WTC11 (cell line): Measurements from ENCODE around the gene GAB1. TPM values are rescaled to one million over a fixed set of nuclear protein-coding genes. Genes with fewer than 3 reads are reported as not detected.

Source experiments
- ATAC-seq: fragments of 200-7000 bp; cut with Tn5 transposase; 2 replicates; pipeline ENCODE4 v1.10.0; 2021; ENCODE audit warnings: mild to moderate bottlenecking, moderate library complexity
- CTCF ChIA-PET: fragments of 300-600 bp; sonication (Branson Sonifier 250); formaldehyde crosslinking; loops from one replicate; lab custom pipeline; 2021; ENCODE audit warnings: antibody characterized with exemption; lab: Charles Lee
- POLR2A ChIA-PET: fragments of 350-600 bp; sonication (Branson Sonifier 250); formaldehyde crosslinking; loops from one replicate; lab custom pipeline; 2021; ENCODE audit warnings: antibody characterized with exemption; lab: Charles Lee
- DNase-seq: peaks from one replicate; pipeline ENCODE4 v3.0.0; 2021; ENCODE audit warnings: low spot score
- H3K27ac Mint-ChIP-seq: 2 replicates; pipeline ENCODE4 v1.8.0; 2021; ENCODE audit warnings: mixed read lengths
- H3K27me3 Mint-ChIP-seq: 2 replicates; pipeline ENCODE4 v1.8.0; 2021; ENCODE audit warnings: low read depth, mild to moderate bottlenecking, moderate library complexity, mixed read lengths
- H3K36me3 Mint-ChIP-seq: 2 replicates; pipeline ENCODE4 v1.8.0; 2021; ENCODE audit warnings: mixed read lengths
- H3K4me1 Mint-ChIP-seq: 2 replicates; pipeline ENCODE4 v1.8.0; 2022; ENCODE audit warnings: mixed read lengths
- H3K4me3 Mint-ChIP-seq: 2 replicates; pipeline ENCODE4 v1.8.0; 2021; ENCODE audit warnings: mild to moderate bottlenecking, moderate library complexity, mixed read lengths
- H3K9me3 Mint-ChIP-seq: 2 replicates; pipeline ENCODE4 v1.8.0; 2021; ENCODE audit warnings: mixed read lengths
- CREB1 ChIP-seq: sonication (generic); formaldehyde crosslinking; IDR thresholded peaks from 2 replicates; pipeline ENCODE4 v1.8.0; 2023; ENCODE audit warnings: mild to moderate bottlenecking, missing genetic modification reagents
- FOXJ3 ChIP-seq: sonication (generic); formaldehyde crosslinking; IDR thresholded peaks from 2 replicates; pipeline ENCODE4 v1.9.0; 2021; ENCODE audit warnings: missing genetic modification reagents, mild to moderate bottlenecking, borderline replicate concordance
- HMGA2 ChIP-seq: fragments of 250-450 bp; sonication (Bioruptor Pico); IDR thresholded peaks from 2 replicates; pipeline ENCODE4 v1.4.0; 2021; ENCODE audit warnings: mild to moderate bottlenecking, moderate library complexity
- JUN ChIP-seq: sonication (generic); formaldehyde crosslinking; IDR thresholded peaks from 2 replicates; pipeline ENCODE4 v1.8.0; 2023; ENCODE audit warnings: mild to moderate bottlenecking, missing genetic modification reagents
- KAT7 ChIP-seq: sonication (generic); formaldehyde crosslinking; IDR thresholded peaks from 2 replicates; pipeline ENCODE4 v1.8.1; 2023; ENCODE audit warnings: missing genetic modification reagents, mild to moderate bottlenecking, borderline replicate concordance
- NFE2L1 ChIP-seq: sonication (generic); formaldehyde crosslinking; IDR thresholded peaks from 2 replicates; pipeline ENCODE4 v1.8.1; 2023; ENCODE audit warnings: missing genetic modification reagents
- NFYB ChIP-seq: sonication (generic); formaldehyde crosslinking; conservative IDR thresholded peaks from 2 replicates; pipeline ENCODE4 v1.8.0; 2022; ENCODE audit warnings: low read depth, missing genetic modification reagents
- SP1 ChIP-seq: sonication (generic); formaldehyde crosslinking; conservative IDR thresholded peaks from 2 replicates; pipeline ENCODE4 v1.8.1; 2022; ENCODE audit warnings: missing genetic modification reagents
- ZNF263 ChIP-seq: sonication (generic); formaldehyde crosslinking; IDR thresholded peaks from 2 replicates; pipeline ENCODE4 v1.8.1; 2022; ENCODE audit warnings: low read depth, mild to moderate bottlenecking, moderate library complexity, missing genetic modification reagents
- total RNA-seq: library from RNA; stranded (reverse); gene quantifications from 3 replicates; pipeline ENCODE4 v1.2.3, GENCODE V29; 2021
- TF ChIP-seq, protein P1 (sequence below): sonication (generic); formaldehyde crosslinking; IDR thresholded peaks from 2 replicates; pipeline ENCODE4 v1.8.1; 2023; ENCODE audit warnings: mild to moderate bottlenecking, moderate library complexity, missing genetic modification reagents
- TF ChIP-seq, protein P2 (sequence below): sonication (generic); formaldehyde crosslinking; IDR thresholded peaks from 2 replicates; pipeline ENCODE4 v1.8.1; 2023; ENCODE audit warnings: mild to moderate bottlenecking, missing genetic modification reagents
- TF ChIP-seq, protein P3 (sequence below): sonication (generic); formaldehyde crosslinking; IDR thresholded peaks from 2 replicates; pipeline ENCODE4 v1.8.1; 2022; ENCODE audit warnings: missing genetic modification reagents, borderline replicate concordance
- TF ChIP-seq, protein P4 (sequence below): sonication (generic); formaldehyde crosslinking; IDR thresholded peaks from 2 replicates; pipeline ENCODE4 v1.8.1; 2022; ENCODE audit warnings: low read depth, mild to moderate bottlenecking, moderate library complexity, missing genetic modification reagents, borderline replicate concordance
- TF ChIP-seq, protein P5 (sequence below): sonication (generic); formaldehyde crosslinking; IDR thresholded peaks from 2 replicates; pipeline ENCODE4 v1.8.1; 2023; ENCODE audit warnings: mild to moderate bottlenecking, missing genetic modification reagents, moderate library complexity
- TF ChIP-seq, protein P6 (sequence below): fragments of 200-600 bp; IDR thresholded peaks from 2 replicates; pipeline ENCODE4 v1.8.0; 2022; ENCODE audit warnings: antibody characterized with exemption
- TF ChIP-seq, protein P7 (sequence below): sonication (generic); formaldehyde crosslinking; IDR thresholded peaks from 2 replicates; pipeline ENCODE4 v1.8.1; 2023; ENCODE audit warnings: mild to moderate bottlenecking, missing genetic modification reagents, borderline replicate concordance
- TF ChIP-seq, protein P8 (sequence below): fragments of 250-450 bp; sonication (Bioruptor Pico); IDR thresholded peaks from 2 replicates; pipeline ENCODE4 v2.1.2; 2022; ENCODE audit warnings: mild to moderate bottlenecking, moderate library complexity
- TF ChIP-seq, protein P9 (sequence below): sonication (generic); formaldehyde crosslinking; IDR thresholded peaks from 2 replicates; pipeline ENCODE4 v1.8.0; 2022; ENCODE audit warnings: mild to moderate bottlenecking, missing genetic modification reagents

Gene GAB1
- total RNA-seq, 1 experiment from 2014 or later, result 17.4 TPM

DNA sequence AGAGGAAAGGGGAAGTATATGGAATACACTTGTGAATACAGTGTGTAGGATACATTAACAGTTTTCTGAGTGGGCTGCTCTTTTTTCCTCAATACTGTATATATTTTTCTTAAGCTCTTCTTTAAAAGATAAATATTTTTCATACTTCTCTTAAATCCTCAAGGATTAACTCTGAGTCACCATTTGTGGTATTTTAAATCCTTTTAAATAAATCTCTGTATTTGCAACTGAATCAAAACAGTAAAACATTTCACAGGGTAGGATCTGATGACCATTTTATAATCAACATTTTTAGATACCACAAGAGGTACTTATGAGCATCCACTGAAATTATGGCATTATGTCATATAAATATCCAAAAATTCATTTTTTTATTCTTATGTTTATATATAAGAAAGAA is 87.6 kb downstream of the GAB1 start:
- ChIA-PET CTCF (no interaction called here), POLR2A (no interaction called here)
- Mint-ChIP-seq H3K36me3 (peaks cover 21% of the 10 kb centered on the region), H3K4me1 (peaks cover 8% of the 10 kb centered on the region), H3K4me3 (no peak overlapping the region), H3K27me3 (no peaks in the 10 kb centered on the region)
- no peak for DNase-seq
- TF ChIP-seq, protein P1, sequence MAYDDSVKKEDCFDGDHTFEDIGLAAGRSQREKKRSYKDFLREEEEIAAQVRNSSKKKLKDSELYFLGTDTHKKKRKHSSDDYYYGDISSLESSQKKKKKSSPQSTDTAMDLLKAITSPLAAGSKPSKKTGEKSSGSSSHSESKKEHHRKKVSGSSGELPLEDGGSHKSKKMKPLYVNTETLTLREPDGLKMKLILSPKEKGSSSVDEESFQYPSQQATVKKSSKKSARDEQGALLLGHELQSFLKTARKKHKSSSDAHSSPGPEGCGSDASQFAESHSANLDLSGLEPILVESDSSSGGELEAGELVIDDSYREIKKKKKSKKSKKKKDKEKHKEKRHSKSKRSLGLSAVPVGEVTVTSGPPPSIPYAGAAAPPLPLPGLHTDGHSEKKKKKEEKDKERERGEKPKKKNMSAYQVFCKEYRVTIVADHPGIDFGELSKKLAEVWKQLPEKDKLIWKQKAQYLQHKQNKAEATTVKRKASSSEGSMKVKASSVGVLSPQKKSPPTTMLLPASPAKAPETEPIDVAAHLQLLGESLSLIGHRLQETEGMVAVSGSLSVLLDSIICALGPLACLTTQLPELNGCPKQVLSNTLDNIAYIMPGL (CRISPR knock-in tag), result no peak
- TF ChIP-seq, all 79 proteins: peak for 0
- Mint-ChIP-seq H3K27ac (no peak overlapping the region), H3K9me3 (peaks cover 10% of the 10 kb centered on the region)
- no peak for ATAC-seq

DNA sequence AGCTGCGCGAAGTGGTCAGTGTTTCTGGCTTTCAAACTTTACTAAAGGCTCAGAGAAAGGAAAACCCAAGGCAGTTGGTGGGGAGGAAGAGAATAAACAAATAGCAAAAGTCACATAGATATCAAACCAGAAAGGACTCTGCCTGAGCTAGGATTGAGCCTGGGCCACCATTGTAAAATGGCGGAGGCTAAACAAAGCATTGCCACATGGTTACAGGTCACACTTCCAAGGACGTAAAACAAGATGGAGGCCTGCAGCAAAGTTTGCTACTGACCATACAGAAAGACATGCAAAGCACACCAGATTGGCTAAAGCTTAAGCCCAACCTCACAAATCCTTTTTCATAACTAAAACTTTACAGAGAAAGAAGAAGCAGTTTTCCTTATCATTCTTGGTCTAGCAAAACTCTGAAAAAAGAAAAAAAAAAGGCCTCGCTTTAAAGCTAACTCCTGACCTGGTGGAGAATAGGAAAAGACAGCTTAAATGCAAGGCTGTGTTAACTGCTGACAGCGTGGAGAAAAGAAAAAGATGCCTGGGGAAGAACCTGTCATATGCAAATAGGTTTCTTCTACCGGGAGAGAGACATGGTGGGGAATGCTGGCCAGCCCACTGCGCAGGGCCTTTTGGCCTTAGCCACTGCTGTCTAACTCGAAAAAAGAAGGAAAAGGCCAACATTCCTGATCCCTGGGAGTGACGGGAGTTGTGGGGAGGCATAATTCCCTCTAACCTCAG is 95.0 kb downstream of the GAB1 start:
- ChIA-PET CTCF (interaction anchor here (1.0 to 1.5 kb wide), 2 partner anchors 10 to 11 kb away, joined by 3 to 4 read pairs; no protein-coding TSS in a partner anchor), POLR2A (no interaction called here)
- Mint-ChIP-seq H3K4me1 (peaks cover 45% of the 10 kb centered on the region), H3K4me3 (no peak overlapping the region), H3K36me3 (peaks cover 45% of the 10 kb centered on the region), H3K27me3 (peaks cover 3% of the 10 kb centered on the region; the same call in 1 of the 2 replicates), H3K9me3 (peaks cover 34% of the 10 kb centered on the region), H3K27ac (peak overlapping the region; percentile 94)
- DNase-seq (peak; percentile 20), ATAC-seq (peak; percentile 93)
- TF ChIP-seq SP1 (CRISPR knock-in tag) (no peak), ZNF263 (CRISPR knock-in tag) (no peak), NFE2L1 (CRISPR knock-in tag) (no peak), HMGA2 (CRISPR knock-in tag) (no peak), KAT7 (CRISPR knock-in tag) (no peak), CREB1 (no peak), JUN (no peak), NFYB (CRISPR knock-in tag) (no peak), FOXJ3 (CRISPR knock-in tag) (no peak)
- TF ChIP-seq, protein P2, sequence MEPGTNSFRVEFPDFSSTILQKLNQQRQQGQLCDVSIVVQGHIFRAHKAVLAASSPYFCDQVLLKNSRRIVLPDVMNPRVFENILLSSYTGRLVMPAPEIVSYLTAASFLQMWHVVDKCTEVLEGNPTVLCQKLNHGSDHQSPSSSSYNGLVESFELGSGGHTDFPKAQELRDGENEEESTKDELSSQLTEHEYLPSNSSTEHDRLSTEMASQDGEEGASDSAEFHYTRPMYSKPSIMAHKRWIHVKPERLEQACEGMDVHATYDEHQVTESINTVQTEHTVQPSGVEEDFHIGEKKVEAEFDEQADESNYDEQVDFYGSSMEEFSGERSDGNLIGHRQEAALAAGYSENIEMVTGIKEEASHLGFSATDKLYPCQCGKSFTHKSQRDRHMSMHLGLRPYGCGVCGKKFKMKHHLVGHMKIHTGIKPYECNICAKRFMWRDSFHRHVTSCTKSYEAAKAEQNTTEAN (CRISPR knock-in tag), result no peak
- TF ChIP-seq, protein P3, sequence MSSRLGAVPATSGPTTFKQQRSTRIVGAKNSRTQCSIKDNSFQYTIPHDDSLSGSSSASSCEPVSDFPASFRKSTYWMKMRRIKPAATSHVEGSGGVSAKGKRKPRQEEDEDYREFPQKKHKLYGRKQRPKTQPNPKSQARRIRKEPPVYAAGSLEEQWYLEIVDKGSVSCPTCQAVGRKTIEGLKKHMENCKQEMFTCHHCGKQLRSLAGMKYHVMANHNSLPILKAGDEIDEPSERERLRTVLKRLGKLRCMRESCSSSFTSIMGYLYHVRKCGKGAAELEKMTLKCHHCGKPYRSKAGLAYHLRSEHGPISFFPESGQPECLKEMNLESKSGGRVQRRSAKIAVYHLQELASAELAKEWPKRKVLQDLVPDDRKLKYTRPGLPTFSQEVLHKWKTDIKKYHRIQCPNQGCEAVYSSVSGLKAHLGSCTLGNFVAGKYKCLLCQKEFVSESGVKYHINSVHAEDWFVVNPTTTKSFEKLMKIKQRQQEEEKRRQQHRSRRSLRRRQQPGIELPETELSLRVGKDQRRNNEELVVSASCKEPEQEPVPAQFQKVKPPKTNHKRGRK (CRISPR knock-in tag), result no peak
- TF ChIP-seq, protein P4, sequence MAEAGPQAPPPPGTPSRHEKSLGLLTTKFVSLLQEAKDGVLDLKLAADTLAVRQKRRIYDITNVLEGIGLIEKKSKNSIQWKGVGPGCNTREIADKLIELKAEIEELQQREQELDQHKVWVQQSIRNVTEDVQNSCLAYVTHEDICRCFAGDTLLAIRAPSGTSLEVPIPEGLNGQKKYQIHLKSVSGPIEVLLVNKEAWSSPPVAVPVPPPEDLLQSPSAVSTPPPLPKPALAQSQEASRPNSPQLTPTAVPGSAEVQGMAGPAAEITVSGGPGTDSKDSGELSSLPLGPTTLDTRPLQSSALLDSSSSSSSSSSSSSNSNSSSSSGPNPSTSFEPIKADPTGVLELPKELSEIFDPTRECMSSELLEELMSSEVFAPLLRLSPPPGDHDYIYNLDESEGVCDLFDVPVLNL (CRISPR knock-in tag), result no peak
- TF ChIP-seq, protein P5, sequence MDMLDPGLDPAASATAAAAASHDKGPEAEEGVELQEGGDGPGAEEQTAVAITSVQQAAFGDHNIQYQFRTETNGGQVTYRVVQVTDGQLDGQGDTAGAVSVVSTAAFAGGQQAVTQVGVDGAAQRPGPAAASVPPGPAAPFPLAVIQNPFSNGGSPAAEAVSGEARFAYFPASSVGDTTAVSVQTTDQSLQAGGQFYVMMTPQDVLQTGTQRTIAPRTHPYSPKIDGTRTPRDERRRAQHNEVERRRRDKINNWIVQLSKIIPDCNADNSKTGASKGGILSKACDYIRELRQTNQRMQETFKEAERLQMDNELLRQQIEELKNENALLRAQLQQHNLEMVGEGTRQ, result no peak
- TF ChIP-seq, protein P6, sequence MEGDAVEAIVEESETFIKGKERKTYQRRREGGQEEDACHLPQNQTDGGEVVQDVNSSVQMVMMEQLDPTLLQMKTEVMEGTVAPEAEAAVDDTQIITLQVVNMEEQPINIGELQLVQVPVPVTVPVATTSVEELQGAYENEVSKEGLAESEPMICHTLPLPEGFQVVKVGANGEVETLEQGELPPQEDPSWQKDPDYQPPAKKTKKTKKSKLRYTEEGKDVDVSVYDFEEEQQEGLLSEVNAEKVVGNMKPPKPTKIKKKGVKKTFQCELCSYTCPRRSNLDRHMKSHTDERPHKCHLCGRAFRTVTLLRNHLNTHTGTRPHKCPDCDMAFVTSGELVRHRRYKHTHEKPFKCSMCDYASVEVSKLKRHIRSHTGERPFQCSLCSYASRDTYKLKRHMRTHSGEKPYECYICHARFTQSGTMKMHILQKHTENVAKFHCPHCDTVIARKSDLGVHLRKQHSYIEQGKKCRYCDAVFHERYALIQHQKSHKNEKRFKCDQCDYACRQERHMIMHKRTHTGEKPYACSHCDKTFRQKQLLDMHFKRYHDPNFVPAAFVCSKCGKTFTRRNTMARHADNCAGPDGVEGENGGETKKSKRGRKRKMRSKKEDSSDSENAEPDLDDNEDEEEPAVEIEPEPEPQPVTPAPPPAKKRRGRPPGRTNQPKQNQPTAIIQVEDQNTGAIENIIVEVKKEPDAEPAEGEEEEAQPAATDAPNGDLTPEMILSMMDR, result no peak
- TF ChIP-seq, protein P7, sequence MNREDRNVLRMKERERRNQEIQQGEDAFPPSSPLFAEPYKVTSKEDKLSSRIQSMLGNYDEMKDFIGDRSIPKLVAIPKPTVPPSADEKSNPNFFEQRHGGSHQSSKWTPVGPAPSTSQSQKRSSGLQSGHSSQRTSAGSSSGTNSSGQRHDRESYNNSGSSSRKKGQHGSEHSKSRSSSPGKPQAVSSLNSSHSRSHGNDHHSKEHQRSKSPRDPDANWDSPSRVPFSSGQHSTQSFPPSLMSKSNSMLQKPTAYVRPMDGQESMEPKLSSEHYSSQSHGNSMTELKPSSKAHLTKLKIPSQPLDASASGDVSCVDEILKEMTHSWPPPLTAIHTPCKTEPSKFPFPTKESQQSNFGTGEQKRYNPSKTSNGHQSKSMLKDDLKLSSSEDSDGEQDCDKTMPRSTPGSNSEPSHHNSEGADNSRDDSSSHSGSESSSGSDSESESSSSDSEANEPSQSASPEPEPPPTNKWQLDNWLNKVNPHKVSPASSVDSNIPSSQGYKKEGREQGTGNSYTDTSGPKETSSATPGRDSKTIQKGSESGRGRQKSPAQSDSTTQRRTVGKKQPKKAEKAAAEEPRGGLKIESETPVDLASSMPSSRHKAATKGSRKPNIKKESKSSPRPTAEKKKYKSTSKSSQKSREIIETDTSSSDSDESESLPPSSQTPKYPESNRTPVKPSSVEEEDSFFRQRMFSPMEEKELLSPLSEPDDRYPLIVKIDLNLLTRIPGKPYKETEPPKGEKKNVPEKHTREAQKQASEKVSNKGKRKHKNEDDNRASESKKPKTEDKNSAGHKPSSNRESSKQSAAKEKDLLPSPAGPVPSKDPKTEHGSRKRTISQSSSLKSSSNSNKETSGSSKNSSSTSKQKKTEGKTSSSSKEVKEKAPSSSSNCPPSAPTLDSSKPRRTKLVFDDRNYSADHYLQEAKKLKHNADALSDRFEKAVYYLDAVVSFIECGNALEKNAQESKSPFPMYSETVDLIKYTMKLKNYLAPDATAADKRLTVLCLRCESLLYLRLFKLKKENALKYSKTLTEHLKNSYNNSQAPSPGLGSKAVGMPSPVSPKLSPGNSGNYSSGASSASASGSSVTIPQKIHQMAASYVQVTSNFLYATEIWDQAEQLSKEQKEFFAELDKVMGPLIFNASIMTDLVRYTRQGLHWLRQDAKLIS, result no peak
- TF ChIP-seq, protein P8, sequence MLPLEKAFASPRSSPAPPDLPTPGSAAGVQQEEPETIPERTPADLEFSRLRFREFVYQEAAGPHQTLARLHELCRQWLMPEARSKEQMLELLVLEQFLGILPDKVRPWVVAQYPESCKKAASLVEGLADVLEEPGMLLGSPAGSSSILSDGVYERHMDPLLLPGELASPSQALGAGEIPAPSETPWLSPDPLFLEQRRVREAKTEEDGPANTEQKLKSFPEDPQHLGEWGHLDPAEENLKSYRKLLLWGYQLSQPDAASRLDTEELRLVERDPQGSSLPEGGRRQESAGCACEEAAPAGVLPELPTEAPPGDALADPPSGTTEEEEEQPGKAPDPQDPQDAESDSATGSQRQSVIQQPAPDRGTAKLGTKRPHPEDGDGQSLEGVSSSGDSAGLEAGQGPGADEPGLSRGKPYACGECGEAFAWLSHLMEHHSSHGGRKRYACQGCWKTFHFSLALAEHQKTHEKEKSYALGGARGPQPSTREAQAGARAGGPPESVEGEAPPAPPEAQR (CRISPR knock-in tag), result 0 out of 2 replicates have a peak, but pooled peaks have one; percentile 41
- TF ChIP-seq, protein P9, sequence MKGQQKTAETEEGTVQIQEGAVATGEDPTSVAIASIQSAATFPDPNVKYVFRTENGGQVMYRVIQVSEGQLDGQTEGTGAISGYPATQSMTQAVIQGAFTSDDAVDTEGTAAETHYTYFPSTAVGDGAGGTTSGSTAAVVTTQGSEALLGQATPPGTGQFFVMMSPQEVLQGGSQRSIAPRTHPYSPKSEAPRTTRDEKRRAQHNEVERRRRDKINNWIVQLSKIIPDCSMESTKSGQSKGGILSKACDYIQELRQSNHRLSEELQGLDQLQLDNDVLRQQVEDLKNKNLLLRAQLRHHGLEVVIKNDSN (CRISPR knock-in tag), result no peak
